HG02938 (cell line): ENCODE measurements around the gene GORASP1.

Source experiments
- ATAC-seq: cut with Tn5 transposase; IDR thresholded peaks from one replicate; pipeline ENCODE4 v1.9.1; 2021; ENCODE audit warnings: mild to moderate bottlenecking, moderate library complexity; ENCODE audit not compliant: unreplicated experiment

Gene GORASP1

GRCh38 chr3:39107388-39108199, at the start of gene GORASP1, which contains the start of gene TTC21A:
GORASP1 (minus strand) TSS chr3:39107627; CDS start chr3:39107541, 86 bp downstream.
TTC21A (plus strand) TSS chr3:39107680; CDS start chr3:39107838, 158 bp downstream.
- ATAC-seq: peak; percentile 38

- no peak for ATAC-seq
These were observed 49.0 kb upstream of the GORASP1 start for GRCh38 chr3:39156421-39156820.

GRCh38 chr3:39154280-39155021, 47.0 kb upstream of the GORASP1 start:
- ATAC-seq: no peak

GRCh38 chr3:39153977-39154279, 46.5 kb upstream of the GORASP1 start:
- ATAC-seq: no peak

- no peak for ATAC-seq
These were observed 43.6 kb upstream of the GORASP1 start for GRCh38 chr3:39150803-39151631.

GRCh38 chr3:39150148-39150802, 42.8 kb upstream of the GORASP1 start:
- ATAC-seq: no peak

- no peak for ATAC-seq
These were observed 42.2 kb upstream of the GORASP1 start for GRCh38 chr3:39149498-39150147.

GRCh38 chr3:39149059-39149455, 41.6 kb upstream of the GORASP1 start:
- no peak for ATAC-seq

- no peak for ATAC-seq
These were observed 41.1 kb upstream of the GORASP1 start for GRCh38 chr3:39148435-39149058.

GRCh38 chr3:39147711-39148434, 40.4 kb upstream of the GORASP1 start:
- ATAC-seq: peak; percentile 27

GRCh38 chr3:39146611-39147591, 39.5 kb upstream of the GORASP1 start:
- no peak for ATAC-seq

- ATAC-seq: no peak
These were observed 38.7 kb upstream of the GORASP1 start for GRCh38 chr3:39146083-39146501.

- no peak for ATAC-seq
These were observed 37.4 kb upstream of the GORASP1 start for GRCh38 chr3:39144748-39145380.

GRCh38 chr3:39144095-39144747, 36.8 kb upstream of the GORASP1 start:
- ATAC-seq: no peak

GRCh38 chr3:39143051-39143885, 35.8 kb upstream of the GORASP1 start:
- ATAC-seq: no peak

- no peak for ATAC-seq
These were observed 34.6 kb upstream of the GORASP1 start for GRCh38 chr3:39142067-39142466.
